GM19193 (cell line): ENCODE data around the gene TCF4.

Experiments used
- POLR2A ChIP-seq: IDR thresholded peaks from 4 replicates; pipeline ENCODE4 v1.6.1; 2011; ENCODE audit not compliant: insufficient read depth, insufficient read length; ENCODE audit errors: extremely low read depth

TCF4 gene

GRCh38 chr18:55573386-55573785, 14.6 kb downstream of the TCF4 start:
- TF ChIP-seq POLR2A: no peak

- no peak for TF ChIP-seq POLR2A
Observed at GRCh38 chr18:55570966-55571365, 17.0 kb downstream of the TCF4 start.

- TF ChIP-seq POLR2A: no peak
Observed at GRCh38 chr18:55566456-55566935, 21.5 kb downstream of the TCF4 start.

GRCh38 chr18:55559739-55560138, 28.3 kb downstream of the TCF4 start:
- no peak for TF ChIP-seq POLR2A

GRCh38 chr18:55557211-55557610, 30.8 kb downstream of the TCF4 start:
- TF ChIP-seq POLR2A: no peak

- TF ChIP-seq POLR2A: no peak
Observed at GRCh38 chr18:55555395-55556027, 32.5 kb downstream of the TCF4 start.

GRCh38 chr18:55552526-55553189, 35.3 kb downstream of the TCF4 start:
- TF ChIP-seq POLR2A: no peak

- TF ChIP-seq POLR2A: no peak
Observed at GRCh38 chr18:55551227-55551626, 36.8 kb downstream of the TCF4 start.

- no peak for TF ChIP-seq POLR2A
Observed at GRCh38 chr18:55550471-55550870, 37.5 kb downstream of the TCF4 start.

GRCh38 chr18:55549474-55550104, 38.4 kb downstream of the TCF4 start:
- TF ChIP-seq POLR2A: no peak

GRCh38 chr18:55547705-55548056, 40.3 kb downstream of the TCF4 start:
- TF ChIP-seq POLR2A: no peak

- no peak for TF ChIP-seq POLR2A
Observed at GRCh38 chr18:55546851-55547704, 40.9 kb downstream of the TCF4 start.

GRCh38 chr18:55544014-55544413, 44.0 kb downstream of the TCF4 start:
- no peak for TF ChIP-seq POLR2A

- no peak for TF ChIP-seq POLR2A
Observed at GRCh38 chr18:55543130-55543704, 44.8 kb downstream of the TCF4 start.

- TF ChIP-seq POLR2A: no peak
Observed at GRCh38 chr18:55541571-55541970, 46.4 kb downstream of the TCF4 start.
